ENCODE data around the gene AZGP1. TPM values are rescaled to one million over a fixed set of nuclear protein-coding genes. Genes with fewer than 3 reads are reported as not detected.
"Not testable (repeated sequence)": the region's sequence is repeated elsewhere in the genome, so short reads cannot be mapped to it uniquely, and the experiment has no call there.

The AZGP1 gene
- total RNA-seq, 1 donor from 2014 or later: not detected

DNA sequence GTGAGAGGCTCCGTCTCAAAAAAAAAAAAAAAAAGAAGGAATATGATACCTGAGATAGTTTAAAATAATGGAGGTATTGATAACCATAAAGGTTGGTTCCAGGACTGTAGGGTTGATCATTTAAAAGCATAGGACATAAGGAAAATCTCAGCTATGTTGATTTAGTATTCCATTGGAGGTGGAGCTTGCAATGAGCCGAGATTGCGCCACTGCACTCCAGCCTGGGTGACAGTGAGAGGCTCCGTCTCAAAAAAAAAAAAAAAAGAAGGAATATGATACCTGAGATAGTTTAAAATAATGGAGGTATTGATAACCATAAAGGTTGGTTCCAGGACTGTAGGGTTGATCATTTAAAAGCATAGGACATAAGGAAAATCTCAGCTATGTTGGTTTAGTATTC, 23.2 kb downstream of the AZGP1 start:
- DNase-seq (ENCODE audit: low read depth in 2 of 2): not testable (repeated sequence)

GRCh38 chr7:99950819-99951218, 25.0 kb downstream of the AZGP1 start:
- not testable (repeated sequence) for DNase-seq (ENCODE audit: low read depth in 2 of 2)

- DNase-seq (ENCODE audit: low read depth in 2 of 2): peak; percentile 46 to 54
Measured at GRCh38 chr7:99949645-99950228, 26.1 kb downstream of the AZGP1 start.

DNA sequence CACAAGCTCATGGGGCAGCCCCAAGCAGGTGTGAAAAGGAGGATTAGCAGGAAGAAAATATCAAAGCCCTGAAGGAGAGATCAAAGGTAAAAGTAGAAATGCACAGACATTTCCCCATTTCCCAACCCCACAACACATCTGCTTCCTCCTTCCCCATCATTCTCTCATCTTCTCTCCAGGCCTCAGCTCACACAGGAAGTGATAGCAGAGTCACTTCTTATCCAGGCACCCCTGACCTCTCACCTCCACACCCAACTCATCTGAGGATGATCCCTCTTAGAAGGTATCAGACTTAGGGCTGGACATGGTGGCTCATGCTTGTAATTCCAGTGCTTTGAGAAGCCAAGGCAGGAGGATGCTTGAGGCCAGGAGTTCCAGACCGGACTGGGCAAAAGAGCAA, 28.2 kb downstream of the AZGP1 start:
- no peak for DNase-seq (ENCODE audit: low read depth in 2 of 2)

DNA sequence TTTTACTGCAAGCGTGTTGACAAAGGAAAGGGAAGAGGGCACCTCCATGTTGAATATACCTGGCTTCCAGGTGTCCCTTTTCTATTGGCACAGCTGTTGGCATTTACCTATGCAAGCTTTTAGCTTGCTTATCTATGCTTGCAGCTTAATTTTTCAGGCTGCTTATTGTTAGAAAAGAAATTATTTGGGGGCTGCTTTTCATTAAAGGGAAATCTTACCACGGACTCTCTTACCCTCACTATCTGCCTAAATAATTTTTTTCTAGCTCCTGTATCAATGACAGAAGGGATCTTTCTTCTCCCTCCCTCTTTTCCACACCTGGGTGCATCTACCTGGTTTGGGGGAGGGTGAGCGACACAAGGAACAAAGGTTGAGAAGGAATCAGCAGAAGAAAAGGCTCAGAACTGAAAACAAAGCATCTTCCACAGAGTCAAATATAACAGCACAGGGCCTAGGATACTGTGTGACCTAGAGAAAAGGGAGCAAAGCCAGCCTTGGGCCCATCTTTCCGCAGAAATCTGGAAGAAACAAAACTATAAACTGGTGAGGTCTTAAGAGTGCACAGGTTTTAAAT, 31.2 kb downstream of the AZGP1 start:
- DNase-seq (ENCODE audit: low read depth in 2 of 2): no peak

- no peak for DNase-seq (ENCODE audit: low read depth in 2 of 2)
Measured at GRCh38 chr7:99943641-99944496, 32.0 kb downstream of the AZGP1 start.

GRCh38 chr7:99938296-99938695, 37.5 kb downstream of the AZGP1 start:
- DNase-seq (ENCODE audit: low read depth in 2 of 2): no peak

- not testable (repeated sequence) for DNase-seq (ENCODE audit: low read depth in 2 of 2)
Measured at GRCh38 chr7:99935009-99935408, 40.8 kb downstream of the AZGP1 start.

DNA sequence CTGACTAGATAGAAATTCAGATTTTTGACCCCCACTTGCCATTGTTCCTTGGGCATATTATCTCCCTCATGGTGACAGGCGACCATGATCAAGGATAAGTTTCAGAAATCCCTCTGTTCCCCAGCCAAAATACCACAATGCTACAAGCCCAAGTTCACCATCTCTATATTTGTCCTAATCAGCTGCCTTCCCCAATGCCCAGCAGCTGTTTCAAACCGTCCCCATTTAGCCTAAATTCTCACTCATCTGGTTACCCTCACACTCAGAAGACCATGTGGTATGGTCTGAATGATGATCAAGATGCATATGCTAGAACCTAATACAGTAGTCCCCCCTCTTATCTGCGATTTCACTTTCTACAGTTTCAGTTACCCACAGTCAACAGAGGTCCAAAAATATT, 45.5 kb downstream of the AZGP1 start:
- DNase-seq (ENCODE audit: low read depth in 2 of 2): no peak

DNA sequence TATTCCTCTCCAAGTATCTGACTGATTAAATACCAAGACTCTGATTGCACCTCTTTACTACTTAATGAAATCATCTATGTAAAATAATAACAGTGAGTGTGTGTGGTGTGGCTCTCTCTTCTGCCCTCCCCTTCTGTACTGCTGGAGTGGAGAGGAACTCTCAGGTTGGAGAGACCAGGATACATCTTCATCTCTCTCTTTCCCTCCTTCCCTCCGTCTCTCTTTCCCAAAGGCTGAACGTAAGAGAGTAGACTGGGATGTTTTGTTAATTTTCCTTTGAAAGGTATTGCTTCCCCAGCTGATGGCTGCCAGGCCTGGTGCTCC, 46.1 kb downstream of the AZGP1 start:
- DNase-seq (ENCODE audit: low read depth in 2 of 2): no peak

GRCh38 chr7:99928994-99929729, 46.7 kb downstream of the AZGP1 start, which contains the start of gene GJC3:
Gene GJC3, minus strand, starts transcription at chr7:99929620. Its CDS starts 0 bp downstream, at chr7:99929620.
- DNase-seq (ENCODE audit: low read depth in 2 of 2): peak; percentile 77 to 78

DNA sequence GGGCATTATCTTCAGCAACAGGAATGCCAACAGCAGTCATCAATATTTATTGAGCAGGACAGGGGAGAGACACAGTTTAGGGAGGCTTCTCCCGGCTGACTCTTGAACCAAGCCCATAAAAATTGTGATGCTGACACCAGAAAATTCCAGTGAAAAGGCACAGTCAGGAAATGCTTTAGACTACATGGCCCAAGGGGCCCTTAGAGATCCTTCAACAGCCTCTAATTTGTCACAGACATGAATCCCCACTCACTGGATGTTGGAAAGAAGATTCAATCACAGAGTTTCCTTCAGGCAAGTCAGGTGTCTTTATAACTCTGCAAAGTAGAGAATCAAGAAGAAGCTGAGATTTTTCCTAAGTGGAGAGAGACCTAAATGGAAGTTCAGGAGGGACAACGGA, 47.6 kb downstream of the AZGP1 start:
- no peak for DNase-seq (ENCODE audit: low read depth in 2 of 2)

DNA sequence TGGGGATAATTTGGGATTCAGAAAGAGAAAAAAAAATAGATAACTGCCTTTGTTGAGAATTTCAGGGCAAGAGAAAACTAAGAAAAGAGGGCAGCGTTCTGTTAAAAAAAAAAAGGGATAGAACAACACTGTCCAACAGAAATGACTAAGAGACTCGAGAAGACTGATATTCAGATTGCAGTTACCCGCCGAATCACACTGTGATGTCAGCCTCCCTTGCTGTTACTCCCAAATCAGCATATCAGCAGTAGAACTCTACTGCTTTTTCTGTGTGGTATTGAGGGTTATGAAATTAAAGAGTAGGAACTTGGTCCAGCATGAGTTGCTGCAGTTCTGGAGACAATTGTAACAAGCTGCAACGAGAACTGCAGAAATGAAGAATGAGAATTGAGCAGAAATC, 48.3 kb downstream of the AZGP1 start:
- no peak for DNase-seq (ENCODE audit: low read depth in 2 of 2)

- DNase-seq (ENCODE audit: low read depth in 2 of 2): no peak
Measured at GRCh38 chr7:99926321-99926720, 49.5 kb downstream of the AZGP1 start.

DNA sequence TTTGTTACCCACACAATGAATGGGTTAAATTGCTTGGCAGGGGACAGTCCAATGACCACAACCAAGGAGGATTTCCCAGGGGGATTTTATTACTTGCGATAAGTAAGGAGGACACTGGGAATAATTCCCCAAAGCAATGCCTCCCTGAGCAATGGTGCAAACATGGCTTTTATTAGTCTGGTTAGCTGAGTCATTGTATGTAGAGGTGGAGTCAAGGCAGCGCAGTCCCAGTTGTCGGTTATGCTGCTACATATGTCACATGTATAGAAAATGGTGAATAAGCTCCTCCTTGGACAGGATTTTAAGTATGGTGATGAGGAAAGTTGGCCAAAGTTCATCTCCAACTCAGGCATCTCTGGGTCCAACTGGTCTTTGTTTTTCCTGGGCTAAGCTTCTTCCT, 52.6 kb downstream of the AZGP1 start:
- DNase-seq (ENCODE audit: low read depth in 2 of 2): no peak

GRCh38 chr7:99920149-99920548, 55.7 kb downstream of the AZGP1 start:
- peak; percentile 16 to 18 for DNase-seq (ENCODE audit: low read depth in 2 of 2)

DNA sequence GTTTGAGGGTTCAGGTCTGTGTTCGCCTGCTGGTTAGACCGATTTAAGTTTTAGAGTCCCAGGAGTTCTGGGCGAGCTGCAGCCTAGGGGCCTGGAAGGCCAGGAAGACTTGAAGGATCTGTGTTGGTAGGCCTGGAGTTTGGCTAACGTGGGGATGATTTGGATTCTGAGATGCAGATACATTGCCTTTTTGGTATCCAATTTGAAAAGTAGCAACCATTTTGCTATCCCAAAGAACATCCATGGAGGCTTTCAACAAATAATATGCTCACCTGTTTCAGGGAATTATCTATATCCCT, 56.1 kb downstream of the AZGP1 start:
- no peak for DNase-seq (ENCODE audit: low read depth in 2 of 2)

DNA sequence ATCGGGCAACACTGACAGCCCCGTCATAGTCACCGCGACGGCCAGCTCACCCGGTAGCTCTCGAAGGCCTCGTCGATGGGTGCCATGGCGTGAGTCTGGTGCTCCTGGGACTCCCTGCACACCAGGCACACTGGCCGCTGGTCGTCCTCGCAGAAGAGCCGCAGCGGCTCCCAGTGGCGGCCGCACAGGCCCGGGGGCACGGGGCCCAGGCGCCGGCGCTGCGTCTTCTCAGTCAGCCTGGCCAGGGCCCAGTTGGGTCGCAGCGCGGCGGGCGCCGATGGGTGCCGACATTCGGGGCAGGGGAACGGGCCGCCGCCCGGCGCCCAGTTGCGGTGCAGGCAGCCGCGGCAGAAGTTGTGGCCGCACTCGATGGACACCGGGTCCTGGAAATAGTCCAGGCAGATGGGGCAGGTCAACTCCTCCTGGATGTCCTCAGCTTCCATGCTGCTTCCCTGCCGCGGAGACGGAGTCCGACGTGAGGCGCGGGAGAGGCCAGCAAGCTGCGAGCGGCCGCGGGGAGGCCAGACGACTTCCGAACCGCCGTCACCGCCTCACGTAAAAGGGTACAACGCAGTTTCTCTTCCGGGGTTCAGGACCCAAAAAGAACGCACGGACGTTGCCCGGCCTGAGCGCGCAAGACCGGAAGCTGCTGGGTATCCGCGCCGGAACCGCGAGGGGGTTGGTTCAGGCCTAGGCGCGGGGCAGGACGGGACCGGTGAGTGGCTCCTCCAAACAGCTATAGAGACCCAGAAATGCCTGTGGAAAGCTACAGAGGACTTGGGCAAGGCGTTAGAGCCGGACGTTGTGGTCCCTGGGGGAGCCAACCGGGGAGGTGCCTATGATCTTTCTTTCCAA, 56.6 kb downstream of the AZGP1 start, which contains the start of gene TRIM4:
Gene TRIM4, minus strand, starts transcription at position 572 of the 855 bp plus-strand sequence. Its CDS starts 129 bp downstream, at position 443.
- peak; percentile 85 to 91 for DNase-seq (ENCODE audit: low read depth in 2 of 2)
